ENCODE data around the gene ZNF365. TPM values are rescaled to one million over a fixed set of nuclear protein-coding genes. Genes with fewer than 3 reads are reported as not detected.

Gene ZNF365
- total RNA-seq, 1 experiment from 2014 or later, result 4.0 TPM

GRCh38 chr10:62336404-62336803 lies 37.8 kb upstream of the ZNF365 start:
- Mint-ChIP-seq H3K9me3 (ENCODE audit: low read depth, unreplicated experiment) (peaks cover 15% of the 10 kb centered on the region), H3K4me3 (ENCODE audit: low read depth, unreplicated experiment) (no peak overlapping the region), H3K27ac (ENCODE audit: unreplicated experiment) (no peak overlapping the region), H3K4me1 (ENCODE audit: low read depth, unreplicated experiment) (peaks cover 10% of the 10 kb centered on the region), H3K27me3 (ENCODE audit: unreplicated experiment) (no peaks in the 10 kb centered on the region), H3K36me3 (ENCODE audit: insufficient read depth, unreplicated experiment) (no peaks in the 10 kb centered on the region)
- intact Hi-C loops (cut with micrococcal nuclease; ENCODE audit: unreplicated experiment), result no loop called here
- BruUV-seq (replicated peaks), result no TSS peak
- no peak for DNase-seq
- no peak for TF ChIP-seq CTCF (IDR thresholded peaks at IDR 0.05; ENCODE audit: unreplicated experiment)
- CTCF ChIA-PET, result no interaction called here

- no peak for DNase-seq
- Mint-ChIP-seq H3K4me3 (ENCODE audit: low read depth, unreplicated experiment) (no peak overlapping the region), H3K9me3 (ENCODE audit: low read depth, unreplicated experiment) (peaks cover 5% of the 10 kb centered on the region), H3K27me3 (ENCODE audit: unreplicated experiment) (no peaks in the 10 kb centered on the region), H3K4me1 (ENCODE audit: low read depth, unreplicated experiment) (no peaks in the 10 kb centered on the region), H3K36me3 (ENCODE audit: insufficient read depth, unreplicated experiment) (no peaks in the 10 kb centered on the region), H3K27ac (ENCODE audit: unreplicated experiment) (no peak overlapping the region)
- TF ChIP-seq CTCF (IDR thresholded peaks at IDR 0.05; ENCODE audit: unreplicated experiment), result no peak
- CTCF ChIA-PET, result no interaction called here
- no TSS peak for BruUV-seq (replicated peaks)
- intact Hi-C loops (cut with micrococcal nuclease; ENCODE audit: unreplicated experiment), result no loop called here
Observed at GRCh38 chr10:62341419-62341818, 32.8 kb upstream of the ZNF365 start.

GRCh38 chr10:62343000-62343399 lies 31.2 kb upstream of the ZNF365 start:
- H3K9me3 Mint-ChIP-seq (ENCODE audit: low read depth, unreplicated experiment), result peaks cover 5% of the 10 kb centered on the region
- H3K4me3 Mint-ChIP-seq (ENCODE audit: low read depth, unreplicated experiment), result no peak overlapping the region
- no peak overlapping the region for H3K27ac Mint-ChIP-seq (ENCODE audit: unreplicated experiment)
- H3K27me3 Mint-ChIP-seq (ENCODE audit: unreplicated experiment), result no peaks in the 10 kb centered on the region
- no peak for DNase-seq
- no peaks in the 10 kb centered on the region for H3K36me3 Mint-ChIP-seq (ENCODE audit: insufficient read depth, unreplicated experiment)
- CTCF ChIA-PET, result no interaction called here
- intact Hi-C loops (cut with micrococcal nuclease; ENCODE audit: unreplicated experiment), result no loop called here
- H3K4me1 Mint-ChIP-seq (ENCODE audit: low read depth, unreplicated experiment), result no peaks in the 10 kb centered on the region
- no peak for TF ChIP-seq CTCF (IDR thresholded peaks at IDR 0.05; ENCODE audit: unreplicated experiment)
- no TSS peak for BruUV-seq (replicated peaks)

- no TSS peak for BruUV-seq (replicated peaks)
- no peak for TF ChIP-seq CTCF (IDR thresholded peaks at IDR 0.05; ENCODE audit: unreplicated experiment)
- H3K4me3 Mint-ChIP-seq (ENCODE audit: low read depth, unreplicated experiment), result no peak overlapping the region
- no peaks in the 10 kb centered on the region for H3K36me3 Mint-ChIP-seq (ENCODE audit: insufficient read depth, unreplicated experiment)
- H3K27me3 Mint-ChIP-seq (ENCODE audit: unreplicated experiment), result no peaks in the 10 kb centered on the region
- intact Hi-C loops (cut with micrococcal nuclease; ENCODE audit: unreplicated experiment), result no loop called here
- no peak overlapping the region for H3K27ac Mint-ChIP-seq (ENCODE audit: unreplicated experiment)
- CTCF ChIA-PET, result no interaction called here
- no peak for DNase-seq
- no peaks in the 10 kb centered on the region for H3K4me1 Mint-ChIP-seq (ENCODE audit: low read depth, unreplicated experiment)
- H3K9me3 Mint-ChIP-seq (ENCODE audit: low read depth, unreplicated experiment), result peaks cover 9% of the 10 kb centered on the region
Observed at GRCh38 chr10:62348029-62348428, 26.1 kb upstream of the ZNF365 start.
